Amniotic stem cell (primary cell): Measurements from ENCODE around the gene CAT.

Source experiments
- DNase-seq: peaks from one replicate; lab custom pipeline; 2025; lab: John Stamatoyannopoulos, UW

The CAT gene

GRCh38 chr11:34425360-34425759 is 13.4 kb upstream of the CAT start:
- no peak for DNase-seq

- DNase-seq = no peak
Measured at GRCh38 chr11:34425867-34426266, 12.9 kb upstream of the CAT start.

- DNase-seq = no peak
Measured at GRCh38 chr11:34426766-34427185, 12.0 kb upstream of the CAT start.

DNA sequence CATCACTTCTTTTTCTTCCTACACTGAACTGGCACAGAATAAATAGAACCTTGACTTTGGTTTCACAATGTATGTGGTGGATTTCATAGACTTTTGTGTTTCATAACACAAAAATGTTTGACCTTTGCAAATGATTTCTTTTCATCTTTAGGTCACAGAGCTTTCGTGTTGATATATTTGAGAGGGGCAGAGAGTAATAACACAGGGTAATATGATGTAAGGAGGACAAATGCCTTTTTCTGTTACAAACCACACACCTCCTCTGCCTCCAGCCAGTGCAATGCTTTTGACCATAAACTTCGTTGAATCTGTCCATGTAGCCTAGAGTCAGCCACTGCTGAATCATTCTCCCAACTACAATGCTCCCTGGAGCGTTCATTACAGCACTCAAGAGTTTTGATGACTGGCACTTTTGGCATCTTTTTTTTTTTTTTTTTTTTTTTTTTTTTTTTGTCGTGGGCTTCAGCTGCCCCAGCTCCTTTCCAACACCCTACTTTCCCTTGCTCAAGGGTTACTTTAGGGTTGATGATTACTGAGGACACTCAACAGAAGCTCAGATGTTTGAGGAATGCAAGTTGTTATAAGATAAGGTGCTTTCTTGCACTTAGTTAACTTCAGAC is 11.4 kb upstream of the CAT start:
- DNase-seq = peak; percentile 67

GRCh38 chr11:34431979-34432378 is 6.8 kb upstream of the CAT start:
- DNase-seq = no peak

GRCh38 chr11:34432822-34433221 is 5.9 kb upstream of the CAT start:
- no peak for DNase-seq

DNA sequence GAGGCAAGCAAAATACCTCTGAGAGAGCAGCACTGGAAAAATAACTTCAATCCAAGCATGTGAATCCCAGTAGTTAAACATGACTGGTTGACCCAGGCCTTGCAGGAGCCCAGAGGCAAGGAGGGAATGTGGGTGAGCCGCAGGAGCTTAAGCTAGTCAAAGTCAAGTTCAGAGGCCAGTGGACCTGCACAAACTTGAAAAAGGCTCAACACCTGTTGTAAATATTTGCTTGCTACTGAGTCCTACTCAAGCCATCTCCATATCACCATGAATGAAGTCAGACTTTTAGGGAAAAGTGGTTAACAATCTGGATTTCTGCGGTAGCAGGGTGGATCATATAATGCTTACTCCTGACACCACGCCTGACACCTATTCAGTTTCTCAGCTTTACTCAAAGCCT is 4.8 kb upstream of the CAT start:
- no peak for DNase-seq

- no peak for DNase-seq
Measured at GRCh38 chr11:34437224-34438125, 1.3 kb upstream of the CAT start.

- DNase-seq = no peak
Measured at GRCh38 chr11:34439610-34440198, 970 bp downstream of the CAT start.

DNA sequence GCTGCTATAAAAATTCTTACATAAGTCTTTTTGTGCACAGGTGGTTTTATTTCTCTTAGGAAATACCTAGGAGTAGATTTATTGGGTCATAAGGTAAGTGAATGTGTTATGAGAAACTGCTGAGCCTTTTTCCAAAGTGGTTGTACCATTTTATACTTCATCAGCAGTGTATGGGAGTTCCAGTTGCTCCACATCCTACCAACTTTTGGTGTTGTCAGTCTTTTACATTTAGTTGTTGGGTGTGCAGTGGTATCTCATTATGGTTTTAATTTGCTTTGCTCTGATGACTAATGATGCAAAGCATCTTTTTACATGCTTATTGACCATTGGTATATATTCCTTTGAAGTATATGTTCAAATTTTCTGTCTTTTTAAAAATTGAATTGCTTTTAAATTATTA is 3.1 kb downstream of the CAT start:
- DNase-seq = no peak

DNA sequence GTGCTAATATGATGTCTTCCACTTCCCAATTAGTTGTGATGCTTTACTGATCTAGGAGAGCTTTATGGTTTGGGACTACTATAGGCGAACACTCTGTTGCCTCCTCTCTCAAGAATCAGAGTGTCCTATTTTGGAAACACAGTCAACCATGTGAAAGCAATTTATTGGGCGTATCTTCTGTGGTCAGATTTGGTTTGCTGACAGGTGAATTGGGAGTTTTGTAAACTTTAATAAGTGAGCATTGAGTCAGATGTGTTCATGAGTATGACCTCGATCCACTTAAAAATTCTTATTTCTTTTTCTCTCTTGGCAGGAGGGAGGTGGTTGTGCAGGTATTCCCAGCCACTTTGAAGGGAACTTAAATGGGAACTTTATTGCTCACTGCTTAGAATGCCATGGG is 4.4 kb downstream of the CAT start:
- DNase-seq = no peak

GRCh38 chr11:34444428-34444827 is 5.7 kb downstream of the CAT start:
- DNase-seq = no peak

- no peak for DNase-seq
Measured at GRCh38 chr11:34445956-34446355, 7.2 kb downstream of the CAT start.

DNA sequence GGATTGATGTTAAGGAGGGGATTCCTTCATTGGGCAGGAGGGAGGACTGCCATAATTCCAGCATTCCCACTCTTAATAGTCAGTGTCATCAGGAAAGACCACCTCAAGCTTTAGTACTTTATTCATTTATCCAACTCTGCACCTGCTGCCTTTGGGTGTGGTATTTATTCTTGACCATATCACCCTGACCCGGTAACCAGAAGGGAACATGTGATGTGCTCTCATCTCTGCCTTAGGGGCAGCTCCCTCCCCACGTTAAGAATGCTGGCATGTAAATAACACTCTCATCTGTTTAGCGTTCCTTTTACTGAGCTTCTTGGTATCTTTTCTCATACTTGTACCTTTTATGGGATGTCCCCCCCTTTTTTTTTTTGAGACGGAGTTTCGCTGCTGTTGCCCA is 7.7 kb downstream of the CAT start:
- DNase-seq = no peak

DNA sequence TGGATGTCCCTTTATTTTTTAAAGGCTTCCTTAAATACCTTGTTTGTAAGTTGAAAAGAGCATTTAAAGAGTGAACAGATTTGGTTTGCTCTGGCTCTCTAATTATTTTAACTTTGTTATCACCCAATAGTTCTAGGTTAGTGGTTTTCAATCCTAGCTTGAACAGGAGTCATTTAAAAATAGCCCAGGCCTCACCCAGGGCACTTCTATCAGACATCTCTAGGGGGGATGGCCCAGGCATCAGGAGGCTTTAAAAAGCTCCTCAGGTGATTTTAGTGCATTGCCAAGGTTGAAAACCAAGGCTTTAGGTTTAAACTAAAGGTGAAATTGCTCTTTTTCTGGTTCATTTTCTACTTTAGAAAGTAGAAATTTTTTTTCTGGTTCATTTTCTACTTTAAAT is 8.3 kb downstream of the CAT start:
- DNase-seq = no peak

GRCh38 chr11:34448223-34448994 is 9.7 kb downstream of the CAT start:
- DNase-seq = no peak

- no peak for DNase-seq
Measured at GRCh38 chr11:34449013-34449412, 10.3 kb downstream of the CAT start.

DNA sequence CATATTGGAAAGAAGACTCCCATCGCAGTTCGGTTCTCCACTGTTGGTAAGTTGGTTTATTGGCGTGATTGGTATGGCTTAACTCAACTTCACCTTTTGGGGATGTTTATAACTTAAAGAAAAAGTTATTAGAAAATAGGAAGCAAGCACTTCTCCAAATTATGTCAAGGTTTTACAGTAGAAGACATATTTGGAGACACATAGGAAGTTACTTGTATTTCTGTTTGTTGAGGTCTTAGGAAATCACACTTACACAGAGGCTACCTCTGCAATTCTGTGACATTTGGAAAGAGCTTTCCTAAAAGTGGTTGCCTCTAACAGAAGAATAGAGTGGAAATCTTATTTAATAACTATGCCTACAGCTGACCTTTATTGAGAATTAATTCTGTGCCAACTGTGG is 12.3 kb downstream of the CAT start:
- no peak for DNase-seq

- DNase-seq = no peak
Measured at GRCh38 chr11:34454308-34455032, 15.7 kb downstream of the CAT start.

DNA sequence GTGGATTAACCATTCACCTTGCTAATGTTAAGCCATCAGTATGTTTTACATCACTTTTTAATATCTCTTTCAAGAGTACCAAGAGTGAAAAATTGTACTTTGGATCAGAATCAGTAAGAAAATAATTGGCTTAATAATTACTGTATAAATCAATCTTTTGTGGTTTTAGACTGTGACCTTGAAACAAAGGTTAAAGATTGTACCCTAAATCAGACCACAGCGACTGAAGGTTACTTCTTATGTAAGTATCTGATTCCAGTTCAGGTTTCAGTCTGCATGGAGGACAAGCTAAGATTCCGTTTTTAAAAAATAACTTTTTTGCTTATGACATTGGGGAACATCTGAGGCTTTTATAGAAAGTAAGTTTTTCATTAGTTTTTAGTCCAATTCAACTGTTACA is 18.9 kb downstream of the CAT start:
- no peak for DNase-seq

DNA sequence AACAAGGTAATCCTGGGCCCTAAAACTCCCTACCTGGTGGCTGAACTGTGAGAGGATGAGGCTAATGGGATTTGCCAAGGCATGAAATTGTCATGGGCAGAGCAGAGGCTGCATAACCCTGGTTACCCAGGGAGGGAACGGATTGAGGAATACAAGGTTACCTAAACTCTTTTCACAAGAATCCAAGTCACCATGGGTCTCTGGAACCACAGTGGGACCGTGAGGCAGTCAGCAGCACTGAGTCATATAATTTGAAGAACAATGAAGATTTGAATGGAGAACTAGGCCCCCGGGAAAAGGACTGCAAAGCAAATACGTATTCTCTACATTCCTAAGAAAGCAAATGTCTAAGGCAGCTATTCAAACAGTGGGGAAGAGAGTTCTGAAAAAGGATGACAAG is 19.8 kb downstream of the CAT start:
- DNase-seq = no peak
